HG03196 (cell line): ENCODE data around the gene CLCF1.
A peak's percentile ranks its signal among the peaks of the same experiment; 100 is the strongest.

Experiments used
- ATAC-seq: cut with Tn5 transposase; IDR thresholded peaks from one replicate; pipeline ENCODE4 v1.9.1; 2021; ENCODE audit not compliant: unreplicated experiment

The CLCF1 gene

DNA sequence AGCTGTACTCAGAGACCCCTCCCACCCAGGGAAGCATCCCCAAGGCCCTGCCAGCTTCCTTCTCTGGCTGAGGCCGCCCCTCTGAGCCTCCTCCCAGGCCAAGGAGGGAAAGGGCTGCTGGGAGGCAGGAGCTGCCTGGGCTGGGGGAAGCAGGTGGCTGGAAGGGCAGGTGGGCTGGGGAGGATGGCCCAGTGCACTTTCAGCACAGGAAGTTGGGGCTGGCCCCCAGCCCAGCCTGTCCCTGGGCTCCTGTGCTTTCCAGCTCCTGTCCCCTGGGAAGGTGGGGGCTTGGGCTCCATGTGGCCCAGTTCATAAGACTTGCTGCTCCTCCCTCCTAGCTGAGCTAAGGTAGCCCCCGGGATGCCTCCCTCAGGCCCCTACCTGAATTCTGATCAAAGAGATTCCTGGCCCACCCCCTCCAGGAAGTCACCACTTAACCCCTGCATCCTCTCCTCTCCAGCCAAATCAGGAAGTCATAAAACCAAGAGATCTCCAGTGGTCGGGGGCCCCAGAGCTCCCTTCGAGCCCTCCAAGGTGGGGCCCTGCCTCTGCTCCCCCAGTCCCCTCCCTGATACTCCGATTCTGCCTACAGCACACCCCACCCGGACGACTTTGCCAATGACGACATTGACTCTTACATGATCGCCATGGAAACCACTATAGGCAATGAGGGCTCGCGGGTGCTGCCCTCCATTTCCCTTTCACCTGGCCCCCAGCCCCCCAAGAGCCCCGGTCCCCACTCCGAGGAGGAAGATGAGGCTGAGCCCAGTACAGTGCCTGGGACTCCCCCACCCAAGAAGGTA lies 23.4 kb upstream of the CLCF1 start:
- no peak for ATAC-seq

DNA sequence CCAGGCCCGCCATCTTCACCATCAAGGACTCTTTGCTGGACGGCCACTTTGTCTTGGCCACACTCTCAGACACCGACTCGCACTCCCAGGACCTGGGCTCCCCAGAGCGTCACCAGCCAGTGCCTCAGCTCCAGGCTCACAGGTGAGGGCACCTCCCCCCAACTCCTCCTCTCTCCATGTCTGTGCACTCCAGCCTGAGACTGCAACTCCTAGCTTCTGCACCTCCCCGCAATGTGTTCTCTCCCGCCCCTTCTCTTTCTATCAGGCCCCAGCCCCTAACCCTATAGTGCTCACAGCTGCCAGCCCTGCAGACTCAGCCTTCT lies 22.8 kb upstream of the CLCF1 start:
- ATAC-seq, result no peak

DNA sequence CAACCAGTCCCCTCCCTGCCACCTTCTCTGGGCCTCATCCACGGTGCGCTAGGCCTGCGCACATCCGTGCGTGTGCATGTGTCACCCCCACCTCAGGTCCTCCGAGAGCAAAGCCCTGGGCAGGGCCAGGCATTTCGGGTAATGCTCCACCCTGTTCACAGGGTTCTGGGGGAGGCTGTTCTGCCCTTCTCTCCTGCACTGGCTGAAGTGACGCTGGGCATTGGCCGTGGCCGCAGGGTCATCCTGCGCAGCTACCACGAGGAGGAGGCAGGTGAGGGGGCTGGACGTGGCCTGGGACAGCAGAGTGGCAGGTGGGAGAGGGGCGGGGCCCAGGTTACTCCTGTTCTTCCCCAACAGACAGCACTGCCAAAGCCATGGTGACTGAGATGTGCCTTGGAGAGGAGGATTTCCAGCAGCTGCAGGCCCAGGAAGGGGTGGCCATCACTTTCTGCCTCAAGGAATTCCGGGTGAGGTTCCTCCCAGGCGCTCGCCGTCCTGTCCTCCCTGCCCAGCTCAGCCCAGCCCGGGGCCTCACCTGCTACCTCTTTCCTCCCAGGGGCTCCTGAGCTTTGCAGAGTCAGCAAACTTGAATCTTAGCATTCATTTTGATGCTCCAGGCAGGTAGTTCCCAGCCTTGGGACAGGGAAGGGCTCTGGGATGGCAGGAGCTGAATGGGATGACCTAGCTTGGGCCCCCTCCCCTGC lies 22.3 kb upstream of the CLCF1 start:
- ATAC-seq, result no peak

DNA sequence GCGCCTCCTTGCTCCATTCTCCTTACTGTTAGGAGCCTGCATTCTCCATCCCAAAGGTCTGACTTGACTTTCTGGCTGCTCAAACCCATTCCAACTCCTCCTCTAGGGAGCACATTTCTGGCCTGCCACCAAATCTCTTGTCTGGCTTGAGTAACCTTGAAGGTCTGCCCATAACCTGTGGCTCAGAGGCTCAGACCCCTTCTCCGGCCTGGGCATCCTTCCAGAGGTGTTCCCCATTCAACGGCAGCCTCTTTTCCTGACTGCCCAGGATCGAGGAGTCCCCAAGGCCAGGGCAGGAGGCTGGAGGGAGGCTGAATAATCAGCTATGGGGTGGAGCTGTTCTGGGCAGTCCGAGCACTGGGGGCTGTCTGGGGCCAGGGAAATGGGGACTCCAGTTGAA lies 20.6 kb upstream of the CLCF1 start:
- ATAC-seq, result no peak

DNA sequence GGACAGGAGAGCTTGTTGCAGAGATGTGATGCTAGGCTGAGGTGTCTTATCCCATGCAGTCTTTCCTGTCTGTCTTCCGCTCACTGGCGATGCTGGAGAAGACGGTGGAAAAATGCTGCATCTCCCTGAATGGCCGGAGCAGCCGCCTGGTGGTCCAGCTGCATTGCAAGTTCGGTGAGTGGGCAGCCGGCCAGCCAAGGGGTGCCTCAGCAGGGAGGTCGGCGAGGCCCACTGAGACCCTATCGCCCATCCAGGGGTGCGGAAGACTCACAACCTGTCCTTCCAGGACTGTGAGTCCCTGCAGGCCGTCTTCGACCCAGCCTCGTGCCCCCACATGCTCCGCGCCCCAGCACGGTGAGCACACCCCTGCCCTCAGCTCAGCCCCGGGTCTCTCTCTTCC lies 20.0 kb upstream of the CLCF1 start:
- no peak for ATAC-seq

DNA sequence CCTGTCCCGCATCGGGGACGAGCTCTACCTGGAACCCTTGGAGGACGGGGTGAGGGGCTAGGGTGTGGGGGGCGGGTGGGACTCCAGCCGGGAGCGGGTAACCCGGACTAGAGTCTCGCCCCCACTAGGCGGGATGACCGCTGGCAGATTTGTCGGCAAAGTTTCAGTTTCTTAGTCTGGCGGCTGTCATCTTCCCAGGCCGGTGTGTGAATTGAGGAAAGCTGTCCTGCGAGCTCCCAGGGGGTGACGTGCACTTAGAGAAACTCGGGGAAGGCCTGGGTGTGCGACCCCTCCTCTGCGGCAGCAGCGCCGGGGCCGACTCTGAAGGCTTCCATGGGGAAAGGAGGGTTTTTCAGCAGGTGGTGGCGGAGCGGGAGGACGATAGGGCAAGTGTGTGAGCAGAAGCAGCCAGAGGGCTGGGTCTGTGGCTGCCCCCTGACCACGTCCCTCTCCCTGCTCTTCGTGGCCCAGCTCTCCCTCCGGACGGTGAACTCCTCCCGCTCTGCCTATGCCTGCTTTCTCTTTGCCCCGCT lies 18.9 kb upstream of the CLCF1 start:
- ATAC-seq, result no peak

DNA sequence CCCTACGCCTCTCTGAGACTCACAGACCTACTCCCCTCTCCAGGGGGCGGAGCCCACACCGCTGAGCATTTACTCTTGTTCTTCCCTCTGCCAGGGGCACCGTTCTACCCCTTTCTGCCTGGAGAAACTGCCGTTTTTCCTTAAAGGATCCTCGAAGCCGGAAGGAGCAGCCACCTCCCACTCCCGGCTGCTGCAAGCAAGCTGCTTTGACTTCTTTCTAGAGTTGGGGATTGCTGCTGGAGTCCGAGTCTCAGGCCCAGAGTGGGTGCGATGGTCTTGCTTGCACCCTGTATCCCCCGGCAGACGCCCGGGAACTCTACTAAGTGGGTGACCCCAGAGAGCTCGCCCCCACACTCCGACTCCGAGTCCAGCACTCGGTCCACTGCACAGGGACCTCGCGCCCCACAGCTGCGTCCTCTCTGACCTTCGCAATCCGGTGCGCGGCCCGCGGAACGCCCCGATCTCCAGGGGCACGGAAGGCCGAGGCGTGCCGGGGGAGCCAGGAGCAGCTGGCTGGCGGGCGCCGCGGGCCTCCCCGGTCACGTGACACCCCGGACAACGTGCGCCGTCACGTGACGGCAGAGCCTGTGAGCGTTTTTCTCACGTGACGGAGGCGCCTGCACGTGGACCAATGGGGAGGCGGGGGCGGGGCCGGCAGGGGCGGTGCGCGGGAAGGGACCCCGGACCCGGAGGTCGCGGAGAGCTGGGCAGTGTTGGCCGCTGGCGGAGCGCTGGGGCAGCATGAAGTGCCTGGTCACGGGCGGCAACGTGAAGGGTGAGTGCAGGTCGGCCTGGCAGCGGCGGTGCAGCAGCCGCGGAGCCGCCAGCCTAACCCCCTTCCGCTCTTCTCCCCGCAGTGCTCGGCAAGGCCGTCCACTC lies 18.1 kb upstream of the CLCF1 start, which contains the start of gene RAD9A:
Gene RAD9A, plus strand, starts transcription at position 683 of the 879 bp plus-strand sequence. Its CDS starts 59 bp downstream, at position 742.
- ATAC-seq, result peak; percentile 54

DNA sequence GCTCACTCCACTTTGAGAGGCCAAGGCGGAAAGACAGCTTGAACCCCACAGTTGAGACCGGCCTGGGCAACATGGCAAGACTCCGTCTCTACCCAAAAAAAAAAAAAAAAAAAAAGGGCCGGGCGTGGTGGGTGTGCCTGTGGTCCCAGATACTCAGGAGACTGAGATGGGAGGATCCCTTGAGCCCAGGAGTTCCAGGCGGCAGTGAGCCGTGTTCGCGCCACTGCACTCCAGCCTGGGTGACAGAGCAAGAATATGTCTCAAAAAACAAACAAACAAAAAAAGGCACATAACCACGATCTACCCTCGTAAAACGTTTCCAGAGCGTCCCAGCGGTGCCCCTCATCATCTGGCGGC lies 17.5 kb upstream of the CLCF1 start:
- no peak for ATAC-seq

DNA sequence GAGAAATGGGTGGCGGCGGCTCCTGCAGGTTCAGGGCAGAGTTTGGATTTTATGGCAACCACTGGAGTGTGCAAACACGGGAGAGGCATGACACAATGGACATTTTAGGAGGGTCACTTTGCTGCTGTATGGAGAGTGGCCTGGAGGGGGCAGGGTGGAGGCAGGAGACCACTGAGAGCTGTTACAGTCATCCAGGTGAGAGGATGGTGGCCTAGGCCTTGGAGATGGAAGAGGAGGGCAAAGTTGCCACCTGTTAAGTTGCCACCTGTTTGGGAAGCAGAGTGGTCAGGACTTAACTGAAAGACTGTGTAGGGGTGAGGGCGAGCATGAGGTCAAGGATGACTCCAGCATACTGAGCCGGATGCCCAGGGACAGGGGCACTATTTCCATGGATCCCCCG lies 16.1 kb upstream of the CLCF1 start:
- ATAC-seq, result no peak

DNA sequence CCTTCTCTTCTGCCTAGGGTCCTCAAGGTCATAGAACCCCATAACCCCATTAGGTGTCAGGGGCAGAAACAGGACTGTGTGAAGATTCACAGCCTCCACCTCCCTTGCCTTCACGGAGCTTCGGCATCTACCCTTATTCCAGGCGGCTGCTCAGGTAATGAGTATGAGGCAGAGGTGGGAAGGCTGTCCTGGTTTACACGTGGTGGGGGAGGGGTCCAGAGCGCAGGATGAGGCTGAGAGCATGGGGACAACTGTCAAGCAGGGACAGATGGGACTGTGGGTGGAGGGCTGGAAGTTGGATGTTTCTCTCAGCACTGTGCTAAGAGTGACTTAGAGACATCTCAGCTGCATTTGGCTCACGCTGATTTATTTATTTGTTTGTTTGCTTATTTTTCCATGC lies 14.1 kb upstream of the CLCF1 start:
- ATAC-seq, result no peak

DNA sequence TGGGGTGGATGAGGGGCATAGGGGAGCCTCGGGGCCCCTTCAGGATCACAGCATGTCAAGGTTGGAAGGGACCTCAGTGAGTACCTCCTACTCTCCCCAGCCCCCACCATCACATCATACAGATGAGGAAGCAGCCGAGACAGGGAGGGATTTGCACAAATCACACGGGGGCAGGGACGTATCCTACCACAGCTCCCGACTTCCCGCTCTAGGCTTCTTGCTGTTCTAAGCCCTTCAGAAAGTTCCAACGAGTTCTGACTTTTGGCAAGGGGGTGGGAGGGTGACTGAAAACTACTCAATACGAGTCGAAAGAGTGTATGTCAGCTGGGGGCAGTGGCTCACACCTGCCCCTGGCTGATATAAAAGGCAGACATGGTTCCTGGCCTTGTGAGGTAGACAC lies 13.7 kb upstream of the CLCF1 start:
- no peak for ATAC-seq

DNA sequence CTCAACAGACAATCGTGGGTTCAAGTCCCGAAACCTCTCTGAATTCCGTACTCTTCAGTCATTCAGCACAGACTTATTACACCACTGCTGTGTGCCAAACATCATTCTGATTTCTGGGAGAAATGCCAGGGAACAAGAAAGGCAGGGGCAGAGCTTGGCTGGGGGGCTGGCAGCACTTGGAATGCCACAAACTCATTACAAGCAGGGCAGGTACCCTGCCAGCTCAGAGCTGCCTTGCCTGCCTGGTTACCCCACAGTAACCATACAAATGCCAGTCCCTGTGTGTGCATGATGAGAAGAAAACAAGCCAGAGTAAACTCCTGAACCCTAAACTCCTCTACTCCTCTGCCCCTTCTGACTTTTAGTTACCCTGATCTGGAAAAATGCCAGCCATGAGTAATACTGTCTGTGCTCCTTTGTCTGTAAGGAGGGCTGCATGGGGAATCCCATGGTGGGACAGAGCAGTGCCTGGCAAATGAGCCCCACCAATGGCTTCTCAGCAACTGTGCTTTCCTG lies 11.5 kb upstream of the CLCF1 start:
- ATAC-seq, result no peak

DNA sequence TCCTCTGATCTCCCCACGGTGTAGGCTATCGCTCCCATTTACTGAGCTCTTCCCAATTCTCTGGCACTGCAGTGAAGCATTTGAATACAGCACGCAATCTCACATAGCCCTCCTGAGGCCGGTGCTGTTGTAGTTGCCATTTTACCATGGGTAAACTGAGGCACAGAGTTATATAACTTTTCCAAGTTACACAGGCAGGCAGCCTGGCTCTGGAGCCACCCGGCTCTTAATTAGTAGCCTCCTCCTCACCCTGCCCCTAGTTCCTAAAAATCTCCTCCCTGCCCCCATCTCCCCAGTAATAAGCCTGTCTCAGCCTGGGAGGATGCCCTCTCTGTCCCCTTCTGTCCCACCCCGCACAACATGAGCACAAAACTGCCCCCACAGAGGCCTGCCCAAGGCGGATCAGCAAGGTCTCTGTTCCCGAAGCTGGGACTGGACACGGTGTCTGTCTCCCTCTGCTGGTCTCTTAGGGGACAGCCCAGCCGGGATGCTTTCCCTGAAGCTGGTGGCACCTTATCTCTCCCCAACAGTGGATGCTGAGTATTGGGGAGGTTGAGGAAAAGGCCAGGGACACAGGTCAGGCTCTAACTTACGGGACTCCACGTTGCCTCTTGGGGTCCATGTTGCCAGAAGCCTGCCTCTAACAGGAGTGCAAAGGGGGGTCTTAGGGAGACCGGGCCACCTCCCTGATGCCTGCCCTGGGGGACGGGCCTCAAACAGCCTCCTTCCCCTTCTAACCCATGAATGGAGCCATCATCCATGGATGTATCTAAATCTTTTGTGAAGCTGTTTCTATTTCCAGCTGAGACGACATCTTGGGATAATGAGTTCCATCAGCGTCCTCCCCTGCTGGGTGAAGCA lies 9.1 kb upstream of the CLCF1 start:
- ATAC-seq, result no peak

DNA sequence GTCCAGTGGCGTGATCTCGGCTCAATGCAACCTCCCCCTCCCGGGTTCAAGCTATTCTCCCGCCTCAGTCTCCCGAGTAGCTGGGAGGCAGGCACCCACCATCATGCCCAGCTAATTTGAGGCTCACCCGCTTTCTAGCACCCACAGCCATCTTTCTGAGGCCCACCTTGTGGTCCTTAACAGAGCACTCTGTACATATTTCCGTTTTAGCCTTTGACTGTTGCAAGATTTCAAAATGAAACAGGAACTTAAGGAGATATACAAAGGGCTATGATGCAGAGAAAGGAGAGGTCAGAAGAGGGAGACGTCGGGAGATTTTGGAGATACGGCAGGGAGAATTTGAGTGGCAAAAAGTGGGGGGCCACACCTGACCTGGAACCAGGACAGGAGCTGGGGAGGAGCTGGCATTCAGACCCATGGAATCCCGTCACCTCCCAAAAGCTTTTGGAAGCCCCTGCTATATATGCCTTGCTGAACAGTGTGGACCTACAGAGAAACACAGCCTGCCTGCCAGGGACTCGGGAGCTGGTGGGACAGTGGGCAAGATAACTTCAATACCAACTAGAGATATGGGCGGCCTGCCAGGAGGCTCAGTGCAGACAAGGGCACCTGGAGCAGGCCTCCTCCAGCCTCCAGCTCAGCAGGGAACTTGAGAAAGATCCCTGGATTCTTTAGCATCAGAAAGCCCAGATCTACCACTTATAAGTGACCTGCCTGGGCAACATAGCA lies 8.0 kb upstream of the CLCF1 start:
- ATAC-seq, result no peak

DNA sequence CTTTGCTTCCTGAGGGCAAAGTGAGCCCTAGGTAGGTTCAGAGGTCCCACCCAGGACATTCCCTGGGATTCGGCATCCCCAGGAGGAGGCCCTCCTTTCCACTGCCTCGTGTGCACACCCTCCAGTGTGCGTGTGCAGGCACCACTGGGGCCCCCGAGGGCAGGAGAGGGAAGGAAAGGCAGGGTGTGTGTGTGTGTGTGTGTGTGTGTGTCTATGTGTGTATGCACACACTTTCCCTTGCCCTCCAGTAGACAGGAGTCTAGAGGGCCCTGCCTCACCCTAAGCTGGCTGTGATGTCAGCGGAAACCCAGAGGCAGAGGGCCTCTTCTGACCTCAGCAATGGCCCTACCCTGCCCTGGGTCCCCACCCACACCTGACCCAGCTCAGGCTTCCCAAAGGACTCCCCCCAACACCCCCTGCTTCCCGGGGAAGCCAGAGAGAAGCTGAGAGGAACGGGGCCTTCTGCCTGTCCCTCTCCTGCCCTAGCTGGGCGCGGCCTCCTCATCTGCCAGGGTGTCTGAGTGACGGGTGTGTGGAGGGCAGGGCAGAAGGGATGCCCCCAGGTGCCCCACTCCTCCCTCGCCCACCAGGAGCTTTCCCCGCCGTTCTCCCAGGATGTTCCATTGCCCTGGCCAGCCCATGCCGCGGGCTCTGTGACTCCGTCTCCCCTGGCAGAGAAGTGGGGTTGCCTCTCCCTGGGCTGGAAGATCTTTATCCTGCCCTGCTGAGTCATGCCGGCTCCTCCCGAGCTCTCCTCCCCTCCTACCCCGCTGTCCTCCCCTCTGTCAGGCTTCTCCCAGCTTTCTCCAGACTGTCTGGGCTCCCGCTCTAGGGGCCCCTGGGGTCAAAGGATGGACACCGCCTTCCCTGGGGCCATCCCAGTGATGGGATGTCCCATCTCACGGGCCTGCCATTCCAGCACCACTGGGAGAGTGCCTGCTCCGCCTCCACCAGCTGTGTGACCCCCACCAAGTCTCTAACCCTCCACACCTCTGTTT lies 6.0 kb upstream of the CLCF1 start:
- ATAC-seq, result no peak

DNA sequence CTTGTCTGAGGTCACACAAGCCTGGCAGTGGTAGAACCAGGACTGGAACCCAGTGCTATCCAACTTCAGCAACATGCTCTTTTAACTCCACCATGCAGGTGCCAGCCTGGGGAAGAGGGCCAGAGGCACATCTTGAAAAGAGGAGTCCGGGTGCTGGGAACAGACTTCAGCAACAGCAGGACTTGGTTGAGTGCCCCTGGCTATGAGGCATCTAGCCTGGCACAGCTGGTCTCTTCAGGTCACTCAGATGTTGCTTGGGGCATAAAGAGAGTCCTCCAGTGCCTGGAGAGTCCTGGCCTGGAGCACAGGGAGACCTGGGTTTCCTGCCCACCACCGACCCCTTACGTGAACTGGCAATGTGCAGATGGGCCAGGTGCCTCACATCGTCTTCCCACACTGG lies 5.1 kb upstream of the CLCF1 start:
- ATAC-seq, result no peak

DNA sequence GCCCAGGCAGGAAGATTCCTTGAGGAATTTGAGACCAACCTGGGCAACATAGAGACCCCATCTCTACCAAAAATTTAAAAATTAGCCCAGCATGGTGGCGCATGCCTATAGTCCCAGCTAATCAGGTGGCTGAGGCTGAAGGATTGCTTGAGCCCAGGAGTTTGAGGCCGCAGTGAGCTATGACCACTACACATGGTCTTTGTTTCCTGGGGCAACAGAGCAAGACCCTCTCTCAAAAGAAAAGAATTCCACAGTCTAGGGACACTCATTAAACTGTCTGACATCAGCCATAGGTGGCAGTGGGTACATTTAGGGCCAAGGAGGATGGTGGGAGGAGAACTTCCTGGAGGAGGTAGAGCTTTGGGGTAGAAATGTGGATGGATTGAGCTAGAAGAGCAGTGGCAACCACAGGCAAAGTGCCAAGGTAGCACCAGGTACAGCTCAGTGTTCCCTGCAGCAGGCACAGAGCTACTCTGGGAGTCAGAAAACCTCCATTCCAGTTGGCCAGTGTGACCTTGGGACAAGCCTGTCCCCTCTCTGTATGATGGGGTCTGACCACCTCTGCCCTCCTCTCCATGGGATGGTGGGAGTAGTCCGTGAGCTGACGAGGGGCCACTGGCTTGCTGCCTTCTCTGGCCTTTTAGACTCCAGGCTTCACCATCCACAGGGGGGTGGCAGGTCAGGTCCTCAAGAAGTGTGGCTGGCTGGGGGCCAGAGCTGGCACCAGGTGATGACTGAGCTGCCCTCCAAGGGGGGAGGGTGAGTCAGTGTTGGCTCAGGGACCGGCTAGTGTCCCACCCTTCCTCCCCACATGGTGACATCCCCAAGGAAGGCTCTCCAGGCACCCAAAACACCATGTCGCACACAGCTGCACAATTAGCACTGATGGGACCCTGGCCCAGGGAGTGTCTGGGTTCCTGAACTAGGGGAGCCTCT lies 3.7 kb upstream of the CLCF1 start:
- no peak for ATAC-seq
